Liver (tissue), 9 donors: Measurements from ENCODE around the gene NAA40. TPM values are rescaled to one million over a fixed set of nuclear protein-coding genes. Genes with fewer than 3 reads are reported as not detected.

Experiments
- DNase-seq: peaks from one replicate; pipeline ENCODE4 v3.0.0-alpha.2; 2017; ENCODE audit warnings: low spot score
- H3K27ac ChIP-seq, 2 donors: one replicate each; pipeline ENCODE4 v1.7.0; 2013; ENCODE audit warnings: inconsistent platforms in 2 of 2, low read length in 2 of 2, control low read depth in 1 of 2, low read depth in 1 of 2, mild to moderate bottlenecking in 1 of 2
- H3K27me3 ChIP-seq, 4 donors: one replicate each; pipeline versions ENCODE4 v1.6.1 to v1.7.0; 2013; ENCODE audit warnings: low read length in 3 of 4, inconsistent platforms in 1 of 4, mild to moderate bottlenecking in 1 of 4, moderate library complexity in 1 of 4; ENCODE audit not compliant: control insufficient read depth in 4 of 4, insufficient read depth in 4 of 4
- H3K36me3 ChIP-seq, 4 donors: one replicate each; pipeline versions ENCODE4 v1.6.1 to v1.7.0; 2013; ENCODE audit warnings: low read length in 3 of 4, mild to moderate bottlenecking in 3 of 4, low read depth in 1 of 4, moderate library complexity in 1 of 4; ENCODE audit not compliant: control insufficient read depth in 4 of 4, insufficient read depth in 3 of 4
- H3K4me1 ChIP-seq, 4 donors: one replicate each; pipeline versions ENCODE4 v1.6.1 to v1.7.0; 2013; ENCODE audit warnings: low read length in 3 of 4, mild to moderate bottlenecking in 3 of 4, moderate library complexity in 1 of 4; ENCODE audit not compliant: control insufficient read depth in 4 of 4, insufficient read depth in 4 of 4
- H3K4me3 ChIP-seq, 3 donors: one replicate each; pipeline versions ENCODE4 v1.6.1 to v1.7.0; 2013; ENCODE audit warnings: low read length in 3 of 3, control low read depth in 1 of 3, low read depth in 1 of 3, mild to moderate bottlenecking in 1 of 3
- H3K9ac ChIP-seq, 2 donors: one replicate each; pipeline ENCODE4 v1.7.0; 2013; ENCODE audit warnings: low read length in 2 of 2, mild to moderate bottlenecking in 2 of 2, moderate library complexity in 2 of 2, control low read depth in 1 of 2, low read depth in 1 of 2
- H3K9me3 ChIP-seq, 4 donors: one replicate each; pipeline versions ENCODE4 v1.6.1 to v1.7.0; 2013; ENCODE audit warnings: low read length in 3 of 4; ENCODE audit not compliant: control insufficient read depth in 4 of 4
- ATF3 ChIP-seq: IDR thresholded peaks from 2 replicates; pipeline ENCODE4 v1.6.1; 2016; ENCODE audit warnings: antibody characterized with exemption
- CTCF ChIP-seq: fragments of 150-350 bp; IDR thresholded peaks from 2 replicates; pipeline ENCODE4 v1.5.1; 2017; ENCODE audit warnings: improper control_type of control experiment, low read depth, low read length; ENCODE audit not compliant: missing input control
- EGR1 ChIP-seq, 2 donors: IDR thresholded peaks; 2 replicates each; pipeline ENCODE4 v1.6.1; 2016 to 2018; ENCODE audit warnings: antibody characterized with exemption in 2 of 2, low read depth in 2 of 2
- FOXA1 ChIP-seq: IDR thresholded peaks from 2 replicates; pipeline ENCODE4 v1.6.1; 2016; ENCODE audit warnings: antibody characterized with exemption
- FOXA2 ChIP-seq: IDR thresholded peaks from 2 replicates; pipeline ENCODE4 v1.6.1; 2016; ENCODE audit warnings: antibody characterized with exemption
- GABPA ChIP-seq, 2 donors: IDR thresholded peaks in 1 of 2; conservative IDR thresholded peaks in 1 of 2; 2 replicates each; pipeline ENCODE4 v1.6.1; 2016; ENCODE audit warnings: antibody characterized with exemption in 2 of 2, mild to moderate bottlenecking in 1 of 2, moderate library complexity in 1 of 2
- HNF4A ChIP-seq, 2 donors: conservative IDR thresholded peaks; 2 replicates each; pipeline ENCODE4 v1.6.1; 2016; ENCODE audit warnings: antibody characterized with exemption in 2 of 2, mild to moderate bottlenecking in 2 of 2
- HNF4G ChIP-seq: IDR thresholded peaks from 2 replicates; pipeline ENCODE4 v1.6.1; 2016; ENCODE audit warnings: antibody characterized with exemption
- JUND ChIP-seq, 2 donors: IDR thresholded peaks; 2 replicates each; pipeline ENCODE4 v1.6.1; 2016; ENCODE audit warnings: antibody characterized with exemption in 2 of 2
- MAX ChIP-seq: IDR thresholded peaks from 2 replicates; pipeline ENCODE4 v1.6.1; 2016; ENCODE audit warnings: antibody characterized with exemption
- NR2F2 ChIP-seq: IDR thresholded peaks from 2 replicates; pipeline ENCODE4 v1.6.1; 2016; ENCODE audit warnings: antibody characterized with exemption
- RAD21 ChIP-seq, 2 donors: IDR thresholded peaks; 2 replicates each; pipeline ENCODE4 v1.6.1; 2016; ENCODE audit warnings: antibody characterized with exemption in 2 of 2, mild to moderate bottlenecking in 2 of 2
- REST ChIP-seq: IDR thresholded peaks from 2 replicates; pipeline ENCODE4 v1.6.1; 2016; ENCODE audit warnings: antibody characterized with exemption, mild to moderate bottlenecking
- RXRA ChIP-seq, 2 donors: IDR thresholded peaks; 2 replicates each; pipeline ENCODE4 v1.6.1; 2017 to 2018; ENCODE audit warnings: antibody characterized with exemption in 2 of 2, mild to moderate bottlenecking in 1 of 2
- SP1 ChIP-seq: IDR thresholded peaks from 2 replicates; pipeline ENCODE4 v1.6.1; 2018; ENCODE audit warnings: antibody characterized with exemption, mild to moderate bottlenecking
- TAF1 ChIP-seq: conservative IDR thresholded peaks from 2 replicates; pipeline ENCODE4 v1.6.1; 2016; ENCODE audit warnings: antibody characterized with exemption, mild to moderate bottlenecking
- YY1 ChIP-seq: IDR thresholded peaks from 2 replicates; pipeline ENCODE4 v1.6.1; 2016; ENCODE audit warnings: antibody characterized with exemption, mild to moderate bottlenecking
- ZBTB33 ChIP-seq: IDR thresholded peaks from 2 replicates; pipeline ENCODE4 v1.6.1; 2016; ENCODE audit warnings: antibody characterized with exemption
- WGBS: extraction: QIAGEN DNeasy Blood & Tissue Kit; methylation state at CpG from one replicate; pipeline ENCODE4 v1.1.7; 2013; 5-methylcytosine and 5-hydroxymethylcytosine counted together
- polyA plus RNA-seq, 2 donors: library from polyadenylated mRNA; stranded (reverse) in 1 of 2; unstranded in 1 of 2; fragments of 200-250 nt in 1 of 2; fragments of >200 nt in 1 of 2; fragmentation: Nextera tagmentation in 1 of 2; extraction: Ambion mirVana in 1 of 2; gene quantifications; one replicate each; pipeline versions ENCODE4 v1.2.1 to v1.2.3, GENCODE V29; 2013 to 2015
- total RNA-seq, 2 donors: library from RNA; depleted of rRNA; stranded (reverse); fragments of >200 nt; gene quantifications; one replicate each; pipeline ENCODE4 v1.2.3, GENCODE V29; 2014
- donor health status: healthy.
- donor health status: healthy.
- donor health status: healthy.
- donor health status: healthy.
- donor health status: healthy.

The NAA40 gene
- total and polyA plus RNA-seq, 4 donors, result 3.0 to 7.3 (median 4.7) TPM

- TF ChIP-seq REST (no peak), RXRA (IDR thresholded peaks at IDR 0.05) (no peak), RAD21 (IDR thresholded peaks at IDR 0.05) (no peak), EGR1 (IDR thresholded peaks at IDR 0.05; ENCODE audit: low read depth in 2 of 2) (no peak), HNF4G (no peak), SP1 (no peak), FOXA1 (no peak)
These were observed 47.0 kb downstream of the NAA40 start (continued) for GRCh38 chr11:63985812-63986155.

GRCh38 chr11:63986156-63986931 lies 47.5 kb downstream of the NAA40 start, which contains the start of gene OTUB1:
Gene OTUB1 (plus strand): TSS chr11:63986438. CDS start chr11:63986457, 19 bp downstream.
- H3K9me3 ChIP-seq, result no peaks in the 10 kb centered on the region
- peak within 1 kb of the TSS; percentile 25 to 54 for H3K9ac ChIP-seq
- peak within 1 kb of the TSS; percentile 65 to 99 (median 94) for H3K4me3 ChIP-seq
- peak; percentile 83 for DNase-seq
- TF ChIP-seq REST (no peak), HNF4A (conservative IDR thresholded peaks at IDR 0.05) (no peak), GABPA (IDR thresholded peaks at IDR 0.05 in 1 of 2, conservative IDR thresholded peaks at IDR 0.05 in 1 of 2) (peak; percentile 67 to 92), ATF3 (no peak), EGR1 (IDR thresholded peaks at IDR 0.05; ENCODE audit: low read depth in 2 of 2) (peak in 1 of 2 donors; percentile 64), SP1 (no peak), FOXA2 (no peak), RAD21 (IDR thresholded peaks at IDR 0.05) (no peak), TAF1 (no peak), MAX (no peak), FOXA1 (no peak), RXRA (IDR thresholded peaks at IDR 0.05) (no peak), HNF4G (no peak), ZBTB33 (no peak), YY1 (peak; percentile 99), NR2F2 (no peak), CTCF (peak; percentile 11), JUND (IDR thresholded peaks at IDR 0.05) (no peak)
- H3K27ac ChIP-seq, result peak within 1 kb of the TSS; percentile 13 to 72
- H3K27me3 ChIP-seq, result no peaks in the 10 kb centered on the region
- H3K36me3 ChIP-seq, result peaks cover 0 to 9% (median 5%) of the 10 kb centered on the region in 4 donors
- WGBS, result under 1% methylated on average over 63 of the region's 63 CpGs
- peaks cover 10 to 23% (median 17%) of the 10 kb centered on the region in 4 donors for H3K4me1 ChIP-seq
